GM19463 (cell line): Measurements from ENCODE around the gene ZNF75A.
"Not testable (repeated sequence)": the region's sequence is repeated elsewhere in the genome, so short reads cannot be mapped to it uniquely, and the experiment has no call there.

Experiments
- ATAC-seq: cut with Tn5 transposase; IDR thresholded peaks from one replicate; pipeline ENCODE4 v1.9.1; 2021; ENCODE audit warnings: mild to moderate bottlenecking, moderate library complexity; ENCODE audit not compliant: unreplicated experiment

The ZNF75A gene

GRCh38 chr16:3305109-3306068, at the start of gene ZNF75A, which contains the start of gene TIGD7:
TSS of gene ZNF75A (plus strand) at chr16:3305497. CDS start at chr16:3308429, 2,932 bp downstream.
TSS of gene TIGD7 (minus strand) at chr16:3305430. CDS start at chr16:3300614, 4,816 bp downstream.
- ATAC-seq, result peak; percentile 97

- no peak for ATAC-seq
Observed at GRCh38 chr16:3256146-3256865, 49.0 kb upstream of the ZNF75A start, which contains the start of gene MEFV. TSS of gene MEFV (minus strand) at chr16:3256633. CDS start at chr16:3256587, 46 bp downstream.

- no peak for ATAC-seq
Observed at GRCh38 chr16:3256866-3257465, 48.3 kb upstream of the ZNF75A start.

GRCh38 chr16:3259836-3260235, 45.5 kb upstream of the ZNF75A start:
- no peak for ATAC-seq

GRCh38 chr16:3262517-3262916, 42.8 kb upstream of the ZNF75A start:
- no peak for ATAC-seq

GRCh38 chr16:3264137-3265036, 40.9 kb upstream of the ZNF75A start:
- ATAC-seq, result peak; percentile 72

GRCh38 chr16:3266873-3267537, 38.3 kb upstream of the ZNF75A start:
- ATAC-seq, result no peak

GRCh38 chr16:3268294-3268693, 37.0 kb upstream of the ZNF75A start:
- no peak for ATAC-seq

GRCh38 chr16:3270718-3271117, 34.6 kb upstream of the ZNF75A start:
- ATAC-seq, result not testable (repeated sequence)

- ATAC-seq, result not testable (repeated sequence)
Observed at GRCh38 chr16:3271281-3271680, 34.0 kb upstream of the ZNF75A start.

- ATAC-seq, result no peak
Observed at GRCh38 chr16:3274490-3274889, 30.8 kb upstream of the ZNF75A start.

- ATAC-seq, result no peak
Observed at GRCh38 chr16:3274947-3275346, 30.4 kb upstream of the ZNF75A start.

GRCh38 chr16:3276679-3277078, 28.6 kb upstream of the ZNF75A start:
- ATAC-seq, result no peak

GRCh38 chr16:3281222-3281820, 24.0 kb upstream of the ZNF75A start:
- no peak for ATAC-seq

GRCh38 chr16:3282103-3282729, 23.1 kb upstream of the ZNF75A start:
- peak; percentile 31 for ATAC-seq

- ATAC-seq, result peak; percentile 78
Observed at GRCh38 chr16:3282730-3283542, 22.4 kb upstream of the ZNF75A start, which contains the start of gene ZNF263. TSS of gene ZNF263 (plus strand) at chr16:3283491. CDS start at chr16:3283819, 328 bp downstream.

GRCh38 chr16:3283543-3284447, 21.5 kb upstream of the ZNF75A start:
- ATAC-seq, result no peak
